ENCODE measurements around the gene KHDRBS2.

Gene KHDRBS2

GRCh38 chr6:62280099-62280498, 5.9 kb downstream of the KHDRBS2 start:
- ChIA-PET CTCF (no interaction called here), POLR2A (no interaction called here)
- no peak overlapping the region for H3K4me3 ChIP-seq (ENCODE audit: low read depth, low read length)
- TF ChIP-seq CTCF (IDR thresholded peaks at IDR 0.05; ENCODE audit: insufficient read depth, low read length, missing control alignments) = no peak
- DNase-seq (ENCODE audit: low read depth, low spot score) = no peak

- no peak for TF ChIP-seq CTCF (IDR thresholded peaks at IDR 0.05; ENCODE audit: insufficient read depth, low read length, missing control alignments)
- no peak overlapping the region for H3K4me3 ChIP-seq (ENCODE audit: low read depth, low read length)
- ChIA-PET POLR2A (no interaction called here), CTCF (no interaction called here)
- DNase-seq (ENCODE audit: low read depth, low spot score) = no peak
Measured at GRCh38 chr6:62272114-62272513, 13.9 kb downstream of the KHDRBS2 start.

GRCh38 chr6:62265906-62266525, 20.0 kb downstream of the KHDRBS2 start:
- CTCF ChIA-PET = no interaction called here
- H3K4me3 ChIP-seq (ENCODE audit: low read depth, low read length) = no peak overlapping the region
- POLR2A ChIA-PET = no interaction called here
- TF ChIP-seq CTCF (IDR thresholded peaks at IDR 0.05; ENCODE audit: insufficient read depth, low read length, missing control alignments) = no peak
- DNase-seq (ENCODE audit: low read depth, low spot score) = no peak

GRCh38 chr6:62262283-62262682, 23.7 kb downstream of the KHDRBS2 start:
- POLR2A ChIA-PET = no interaction called here
- H3K4me3 ChIP-seq (ENCODE audit: low read depth, low read length) = no peak overlapping the region
- CTCF ChIA-PET = no interaction called here
- no peak for TF ChIP-seq CTCF (IDR thresholded peaks at IDR 0.05; ENCODE audit: insufficient read depth, low read length, missing control alignments)
- no peak for DNase-seq (ENCODE audit: low read depth, low spot score)

GRCh38 chr6:62246087-62246486, 39.9 kb downstream of the KHDRBS2 start:
- H3K4me3 ChIP-seq (ENCODE audit: low read depth, low read length) = no peak overlapping the region
- ChIA-PET CTCF (no interaction called here), POLR2A (no interaction called here)
- no peak for TF ChIP-seq CTCF (IDR thresholded peaks at IDR 0.05; ENCODE audit: insufficient read depth, low read length, missing control alignments)
- DNase-seq (ENCODE audit: low read depth, low spot score) = no peak

GRCh38 chr6:62236784-62237183, 49.2 kb downstream of the KHDRBS2 start:
- CTCF ChIA-PET = no interaction called here
- H3K4me3 ChIP-seq (ENCODE audit: low read depth, low read length) = no peak overlapping the region
- no peak for TF ChIP-seq CTCF (IDR thresholded peaks at IDR 0.05; ENCODE audit: insufficient read depth, low read length, missing control alignments)
- POLR2A ChIA-PET = no interaction called here
- DNase-seq (ENCODE audit: low read depth, low spot score) = no peak
